ENCODE results near the gene HECW1.

DNA sequence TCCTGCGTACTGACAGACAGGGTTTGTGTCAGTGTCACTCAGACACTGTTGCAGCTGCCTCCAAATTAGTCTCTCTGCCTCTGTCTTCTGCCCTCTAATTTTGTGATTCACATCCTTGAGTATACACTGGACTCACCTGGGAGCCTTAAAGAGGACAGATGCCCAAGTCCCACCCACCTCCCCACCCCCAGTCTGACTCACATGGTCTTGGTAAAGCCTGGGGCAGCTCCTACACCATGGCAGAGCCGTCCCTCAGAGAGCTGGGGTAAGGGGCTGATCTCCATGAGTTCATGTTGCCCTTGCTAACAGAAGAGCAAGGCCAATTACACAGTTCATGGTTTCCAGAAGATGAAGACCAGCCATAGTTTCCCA is 272.8 kb downstream of the HECW1 start:
- TF ChIP-seq SP1 (IDR thresholded peaks at IDR 0.05) (no peak), SP1 (CRISPR knock-in tag; IDR thresholded peaks at IDR 0.05) (no peak), POLR2A (IDR thresholded peaks at IDR 0.05; ENCODE audit: insufficient read depth in 1 of 2, low read depth in 2 of 2, low read length in 2 of 2) (no peak), POLR2AphosphoS5 (IDR thresholded peaks at IDR 0.05; ENCODE audit: low read depth, low read length) (no peak), SAP130 (CRISPR knock-in tag; IDR thresholded peaks at IDR 0.05; ENCODE audit: low read depth) (no peak), KDM5A (IDR thresholded peaks at IDR 0.05; ENCODE audit: borderline replicate concordance, low read length) (no peak), ZNF644 (CRISPR knock-in tag; IDR thresholded peaks at IDR 0.05; ENCODE audit: low read depth) (no peak), SP2 (CRISPR knock-in tag; IDR thresholded peaks at IDR 0.05) (no peak), MEF2D (CRISPR knock-in tag; IDR thresholded peaks at IDR 0.05) (no peak), HMGA1 (CRISPR knock-in tag; conservative IDR thresholded peaks at IDR 0.05) (no peak)
- TF ChIP-seq, protein P1, sequence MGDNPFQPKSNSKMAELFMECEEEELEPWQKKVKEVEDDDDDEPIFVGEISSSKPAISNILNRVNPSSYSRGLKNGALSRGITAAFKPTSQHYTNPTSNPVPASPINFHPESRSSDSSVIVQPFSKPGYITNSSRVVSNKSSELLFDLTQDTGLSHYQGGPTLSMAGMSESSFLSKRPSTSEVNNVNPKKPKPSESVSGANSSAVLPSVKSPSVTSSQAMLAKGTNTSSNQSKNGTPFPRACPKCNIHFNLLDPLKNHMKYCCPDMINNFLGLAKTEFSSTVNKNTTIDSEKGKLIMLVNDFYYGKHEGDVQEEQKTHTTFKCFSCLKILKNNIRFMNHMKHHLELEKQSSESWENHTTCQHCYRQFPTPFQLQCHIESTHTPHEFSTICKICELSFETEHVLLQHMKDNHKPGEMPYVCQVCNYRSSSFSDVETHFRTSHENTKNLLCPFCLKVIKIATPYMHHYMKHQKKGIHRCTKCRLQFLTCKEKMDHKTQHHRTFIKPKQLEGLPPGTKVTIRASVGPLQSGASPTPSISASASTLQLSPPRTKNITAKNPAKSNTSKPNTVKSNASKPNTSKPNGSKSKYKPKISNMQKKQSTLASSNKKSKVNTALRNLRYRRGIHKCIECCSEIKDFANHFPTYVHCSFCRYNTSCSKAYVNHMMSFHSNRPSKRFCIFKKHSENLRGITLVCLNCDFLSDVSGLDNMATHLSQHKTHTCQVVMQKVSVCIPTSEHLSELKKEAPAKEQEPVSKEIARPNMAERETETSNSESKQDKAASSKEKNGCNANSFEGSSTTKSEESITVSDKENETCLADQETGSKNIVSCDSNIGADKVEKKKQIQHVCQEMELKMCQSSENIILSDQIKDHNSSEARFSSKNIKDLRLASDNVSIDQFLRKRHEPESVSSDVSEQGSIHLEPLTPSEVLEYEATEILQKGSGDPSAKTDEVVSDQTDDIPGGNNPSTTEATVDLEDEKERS (CRISPR knock-in tag; IDR thresholded peaks at IDR 0.05): no peak
- TF ChIP-seq, protein P2, sequence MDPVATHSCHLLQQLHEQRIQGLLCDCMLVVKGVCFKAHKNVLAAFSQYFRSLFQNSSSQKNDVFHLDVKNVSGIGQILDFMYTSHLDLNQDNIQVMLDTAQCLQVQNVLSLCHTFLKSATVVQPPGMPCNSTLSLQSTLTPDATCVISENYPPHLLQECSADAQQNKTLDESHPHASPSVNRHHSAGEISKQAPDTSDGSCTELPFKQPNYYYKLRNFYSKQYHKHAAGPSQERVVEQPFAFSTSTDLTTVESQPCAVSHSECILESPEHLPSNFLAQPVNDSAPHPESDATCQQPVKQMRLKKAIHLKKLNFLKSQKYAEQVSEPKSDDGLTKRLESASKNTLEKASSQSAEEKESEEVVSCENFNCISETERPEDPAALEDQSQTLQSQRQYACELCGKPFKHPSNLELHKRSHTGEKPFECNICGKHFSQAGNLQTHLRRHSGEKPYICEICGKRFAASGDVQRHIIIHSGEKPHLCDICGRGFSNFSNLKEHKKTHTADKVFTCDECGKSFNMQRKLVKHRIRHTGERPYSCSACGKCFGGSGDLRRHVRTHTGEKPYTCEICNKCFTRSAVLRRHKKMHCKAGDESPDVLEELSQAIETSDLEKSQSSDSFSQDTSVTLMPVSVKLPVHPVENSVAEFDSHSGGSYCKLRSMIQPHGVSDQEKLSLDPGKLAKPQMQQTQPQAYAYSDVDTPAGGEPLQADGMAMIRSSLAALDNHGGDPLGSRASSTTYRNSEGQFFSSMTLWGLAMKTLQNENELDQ (CRISPR knock-in tag; IDR thresholded peaks at IDR 0.05; ENCODE audit: borderline replicate concordance): no peak
- TF ChIP-seq, protein P3, sequence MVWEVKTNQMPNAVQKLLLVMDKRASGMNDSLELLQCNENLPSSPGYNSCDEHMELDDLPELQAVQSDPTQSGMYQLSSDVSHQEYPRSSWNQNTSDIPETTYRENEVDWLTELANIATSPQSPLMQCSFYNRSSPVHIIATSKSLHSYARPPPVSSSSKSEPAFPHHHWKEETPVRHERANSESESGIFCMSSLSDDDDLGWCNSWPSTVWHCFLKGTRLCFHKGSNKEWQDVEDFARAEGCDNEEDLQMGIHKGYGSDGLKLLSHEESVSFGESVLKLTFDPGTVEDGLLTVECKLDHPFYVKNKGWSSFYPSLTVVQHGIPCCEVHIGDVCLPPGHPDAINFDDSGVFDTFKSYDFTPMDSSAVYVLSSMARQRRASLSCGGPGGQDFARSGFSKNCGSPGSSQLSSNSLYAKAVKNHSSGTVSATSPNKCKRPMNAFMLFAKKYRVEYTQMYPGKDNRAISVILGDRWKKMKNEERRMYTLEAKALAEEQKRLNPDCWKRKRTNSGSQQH (CRISPR knock-in tag; IDR thresholded peaks at IDR 0.05; ENCODE audit: low read depth): no peak
- TF ChIP-seq, protein P4, sequence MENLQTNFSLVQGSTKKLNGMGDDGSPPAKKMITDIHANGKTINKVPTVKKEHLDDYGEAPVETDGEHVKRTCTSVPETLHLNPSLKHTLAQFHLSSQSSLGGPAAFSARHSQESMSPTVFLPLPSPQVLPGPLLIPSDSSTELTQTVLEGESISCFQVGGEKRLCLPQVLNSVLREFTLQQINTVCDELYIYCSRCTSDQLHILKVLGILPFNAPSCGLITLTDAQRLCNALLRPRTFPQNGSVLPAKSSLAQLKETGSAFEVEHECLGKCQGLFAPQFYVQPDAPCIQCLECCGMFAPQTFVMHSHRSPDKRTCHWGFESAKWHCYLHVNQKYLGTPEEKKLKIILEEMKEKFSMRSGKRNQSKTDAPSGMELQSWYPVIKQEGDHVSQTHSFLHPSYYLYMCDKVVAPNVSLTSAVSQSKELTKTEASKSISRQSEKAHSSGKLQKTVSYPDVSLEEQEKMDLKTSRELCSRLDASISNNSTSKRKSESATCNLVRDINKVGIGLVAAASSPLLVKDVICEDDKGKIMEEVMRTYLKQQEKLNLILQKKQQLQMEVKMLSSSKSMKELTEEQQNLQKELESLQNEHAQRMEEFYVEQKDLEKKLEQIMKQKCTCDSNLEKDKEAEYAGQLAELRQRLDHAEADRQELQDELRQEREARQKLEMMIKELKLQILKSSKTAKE (CRISPR knock-in tag; IDR thresholded peaks at IDR 0.05; ENCODE audit: borderline replicate concordance): no peak

Measured in HepG2 (cell line).